CD4-positive, alpha-beta T cell treated with Interleukin-6 at 100 ng/mL for 8 hours (primary cell): Measurements from ENCODE around the gene CASD1.

Experiments used
- DNase-seq: peaks from one replicate; pipeline ENCODE4 v3.0.0-alpha.2; 2020; ENCODE audit warnings: mixed read lengths, low spot score

CASD1 gene

DNA sequence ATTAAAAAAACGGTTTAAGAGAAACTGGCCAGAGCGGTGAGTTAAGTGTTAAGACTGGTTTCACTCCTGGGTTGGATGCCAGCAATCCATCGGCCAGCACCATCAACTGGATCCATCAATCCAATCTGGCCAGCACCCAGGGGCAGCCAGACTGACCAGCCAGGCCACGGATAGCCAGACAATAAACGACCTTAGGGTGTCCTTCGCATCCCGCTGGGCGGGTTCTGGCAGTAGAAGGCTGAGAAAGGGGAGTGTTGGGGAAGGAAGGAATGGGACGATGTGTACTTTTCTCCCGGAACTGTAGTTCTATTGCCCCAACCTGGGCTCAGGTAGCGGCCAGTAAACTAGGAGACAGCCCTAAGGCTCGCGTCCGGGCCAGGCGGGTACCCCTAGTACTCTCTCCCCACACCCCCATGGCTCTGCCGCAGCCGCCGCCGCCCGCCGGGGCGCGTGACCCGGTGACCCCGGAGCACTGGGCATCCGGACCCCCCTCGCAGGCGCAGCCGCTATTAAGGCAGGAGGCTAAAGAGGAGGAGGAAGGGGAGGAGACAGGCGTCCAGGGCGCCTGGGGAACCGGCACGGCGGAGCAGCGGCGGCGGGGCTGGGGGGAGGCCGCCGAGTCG, at the start of gene CASD1:
Gene CASD1, plus strand, starts transcription at position 546 of the 623 bp plus-strand sequence. CDS start 276 bp downstream, outside the sequence.
- DNase-seq, result peak; percentile 61

GRCh38 chr7:94466516-94466915, 43.1 kb upstream of the CASD1 start:
- DNase-seq, result no peak

- no peak for DNase-seq
These were observed 38.0 kb upstream of the CASD1 start for GRCh38 chr7:94471604-94472003.

- DNase-seq, result no peak
These were observed 37.0 kb upstream of the CASD1 start for GRCh38 chr7:94472608-94473007.

DNA sequence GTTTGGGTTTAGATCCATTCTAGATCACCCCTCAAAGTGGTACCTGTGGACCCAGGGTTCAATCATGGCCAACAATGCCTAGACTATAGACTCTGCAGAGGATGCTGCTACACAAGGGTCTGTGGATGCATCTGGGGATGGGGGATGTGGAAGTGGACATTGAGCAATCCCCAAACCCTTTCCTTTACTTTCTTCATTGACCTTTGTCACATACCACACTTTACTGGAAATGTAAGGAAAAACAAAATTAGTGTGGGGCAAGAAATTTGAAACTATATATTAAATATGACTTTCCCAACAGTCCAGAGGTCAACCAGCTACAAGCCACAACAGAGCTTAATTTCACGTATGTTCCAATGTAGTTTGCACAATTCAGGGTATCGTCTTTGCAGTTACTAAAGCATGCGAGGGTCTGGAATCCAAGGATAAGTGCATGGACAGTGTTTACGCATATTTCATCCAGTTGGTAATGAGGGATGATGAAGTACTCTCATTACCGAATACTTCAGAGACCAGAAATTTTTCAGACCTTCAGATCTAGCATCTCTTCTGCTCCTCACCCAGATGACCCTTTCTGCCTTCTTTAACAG, 33.3 kb upstream of the CASD1 start:
- no peak for DNase-seq

DNA sequence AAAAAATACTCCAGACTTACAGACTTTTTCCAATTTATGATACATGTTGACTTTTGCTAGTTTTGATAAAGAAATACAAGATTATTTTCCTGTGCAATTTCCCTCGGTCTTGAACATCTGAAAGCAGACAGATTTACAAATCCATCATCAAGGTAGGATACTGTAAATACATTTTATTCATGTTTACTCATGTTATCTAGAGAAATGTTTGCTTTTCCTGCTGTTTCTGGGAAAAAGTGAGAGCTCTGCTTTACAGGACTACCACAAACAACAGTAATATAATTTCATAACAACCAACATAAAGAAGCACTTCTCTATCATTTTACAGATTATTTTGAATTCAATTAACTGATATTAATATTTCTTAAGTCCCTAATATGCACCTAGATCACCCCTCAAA, 31.7 kb upstream of the CASD1 start:
- no peak for DNase-seq

DNA sequence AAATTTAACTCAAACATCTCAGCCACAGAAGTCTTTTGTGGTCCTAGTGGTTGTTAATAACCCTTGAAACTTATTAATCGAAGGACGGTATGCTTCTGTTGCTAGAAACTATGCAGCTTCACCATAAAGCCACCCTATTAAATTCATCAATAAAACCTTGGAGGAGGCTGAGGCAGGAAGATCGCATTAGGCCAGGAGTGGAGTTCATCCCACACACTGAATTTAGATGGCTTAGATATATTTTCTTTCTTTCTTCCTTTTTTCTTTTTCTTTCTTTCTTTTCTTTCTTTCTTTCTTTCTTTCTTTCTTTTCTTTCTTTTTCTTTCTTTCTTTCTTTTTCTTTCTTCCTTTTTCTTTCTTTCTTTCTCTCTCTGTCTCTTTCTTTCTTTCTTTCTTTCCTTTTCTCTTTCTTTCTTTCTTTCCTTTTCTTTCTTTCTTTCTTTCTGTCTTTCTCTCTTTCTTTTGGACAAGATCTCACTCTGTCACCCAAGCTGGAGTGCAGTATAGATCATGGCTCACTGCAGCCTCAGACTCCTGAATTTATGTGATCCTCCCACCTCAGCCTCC, 30.9 kb upstream of the CASD1 start:
- no peak for DNase-seq

- no peak for DNase-seq
These were observed 28.3 kb upstream of the CASD1 start for GRCh38 chr7:94481279-94481678.

DNA sequence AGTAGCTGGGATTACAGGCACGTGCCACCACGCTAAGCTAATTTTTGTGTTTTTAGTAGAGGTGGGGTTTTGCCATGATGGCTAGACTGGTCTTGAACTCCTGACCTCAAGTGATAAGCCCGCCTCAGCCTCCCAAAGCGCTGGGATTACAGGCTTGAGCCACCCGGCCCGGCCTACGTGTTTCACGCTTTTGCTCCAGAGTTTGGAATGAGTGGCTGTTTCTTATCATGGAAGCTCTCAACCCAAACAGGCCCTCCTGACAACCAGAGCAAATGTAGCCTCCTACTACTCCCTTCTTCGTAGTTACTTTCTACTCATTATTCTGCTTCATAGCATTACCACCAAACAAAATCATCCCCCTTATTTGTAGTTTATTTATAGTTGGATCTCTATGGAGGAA, 26.8 kb upstream of the CASD1 start:
- DNase-seq, result no peak

GRCh38 chr7:94483843-94484242, 25.8 kb upstream of the CASD1 start:
- DNase-seq, result no peak

- DNase-seq, result no peak
These were observed 23.4 kb upstream of the CASD1 start for GRCh38 chr7:94486216-94486615.

DNA sequence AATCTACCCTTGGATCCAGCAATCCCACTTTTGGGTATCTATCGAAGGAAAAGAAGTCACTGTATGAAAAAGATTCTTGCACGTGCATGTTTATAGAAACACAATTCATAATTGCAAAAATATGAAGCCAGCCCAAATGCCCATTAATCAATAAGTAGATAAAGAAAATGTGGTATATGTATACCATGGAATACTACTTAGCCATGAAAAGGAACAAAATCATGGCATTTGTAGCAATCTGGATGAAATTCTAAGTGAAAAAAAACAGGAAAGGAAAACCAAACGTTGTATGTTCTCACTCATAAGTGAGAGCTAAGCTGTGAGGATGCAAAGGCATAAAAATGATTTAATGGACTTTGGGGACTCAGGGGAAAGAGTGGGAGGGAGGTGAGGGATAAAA, 18.2 kb upstream of the CASD1 start:
- DNase-seq, result no peak

DNA sequence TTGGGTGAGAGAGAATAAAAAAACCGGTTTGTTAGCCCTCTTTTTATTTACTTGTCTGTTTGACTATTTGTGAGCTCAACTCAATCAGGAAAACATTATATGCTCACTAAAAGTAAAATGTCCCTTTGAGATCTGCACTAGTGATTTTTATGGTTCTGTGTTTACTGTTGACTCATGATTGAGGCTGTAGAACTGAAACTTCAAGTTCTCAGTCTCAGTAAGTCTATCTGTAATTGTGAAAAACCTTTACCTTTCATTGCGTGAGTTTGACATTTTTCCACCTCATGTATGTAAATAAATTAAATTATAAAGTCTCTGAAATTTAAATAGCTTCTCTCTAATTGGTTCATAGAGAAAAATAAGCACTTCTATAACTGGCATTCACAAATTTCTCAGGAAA, 17.0 kb upstream of the CASD1 start:
- no peak for DNase-seq

GRCh38 chr7:94497874-94498670, 11.5 kb upstream of the CASD1 start:
- DNase-seq, result no peak

- DNase-seq, result no peak
These were observed 10.7 kb upstream of the CASD1 start for GRCh38 chr7:94498918-94499317.

- DNase-seq, result no peak
These were observed 2.1 kb upstream of the CASD1 start for GRCh38 chr7:94507462-94507861.

- DNase-seq, result no peak
These were observed 1.6 kb upstream of the CASD1 start for GRCh38 chr7:94507962-94508361.

- DNase-seq, result peak; percentile 57
These were observed 425 bp downstream of the CASD1 start for GRCh38 chr7:94509887-94510581.

DNA sequence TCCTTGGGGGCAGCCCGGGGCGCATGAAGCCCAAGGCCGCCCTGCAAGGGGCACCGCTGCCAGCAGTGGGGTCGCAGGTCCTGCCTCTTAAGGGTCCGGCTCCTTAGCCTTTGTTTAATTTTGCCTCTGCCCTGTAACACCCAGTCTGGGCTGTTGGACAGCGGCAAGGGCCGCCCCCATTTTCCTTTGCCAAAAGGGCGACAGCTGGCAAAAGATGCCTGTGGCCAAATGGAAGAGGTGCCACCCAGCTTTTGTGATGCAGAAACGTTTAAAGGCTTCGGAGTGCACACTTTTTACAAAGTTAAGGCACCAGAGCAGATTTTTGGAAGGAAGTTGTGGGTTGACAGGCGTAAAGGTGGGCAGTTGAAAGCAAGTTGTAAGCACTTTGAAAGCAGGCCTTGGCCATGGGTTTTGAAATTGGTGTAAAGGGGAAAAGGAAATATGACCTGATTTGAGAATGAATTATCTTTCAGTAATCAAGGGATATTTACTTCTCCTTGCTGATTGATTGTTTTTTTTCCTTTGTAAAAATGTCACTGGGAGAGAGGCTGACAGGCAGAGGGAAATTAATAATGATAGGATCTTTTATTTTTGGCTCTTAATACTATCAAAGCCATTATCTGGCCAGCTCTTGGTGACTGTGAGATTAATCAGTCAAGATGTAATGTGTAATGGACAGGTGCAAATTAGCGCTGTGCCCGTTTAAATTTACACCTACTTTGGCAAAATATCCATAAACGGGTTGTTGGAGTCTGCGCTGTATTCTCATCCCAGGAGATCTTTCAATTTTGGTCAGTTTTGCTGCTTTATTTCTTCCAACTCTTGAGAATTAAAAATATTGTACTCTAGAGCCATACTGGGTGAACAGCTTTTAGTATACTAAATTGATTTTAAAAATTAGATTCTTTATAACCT, 1.2 kb downstream of the CASD1 start:
- DNase-seq, result peak; percentile 31

- DNase-seq, result no peak
These were observed 2.1 kb downstream of the CASD1 start for GRCh38 chr7:94511718-94512117.
